Measurements from ENCODE around the gene ACP6. TPM values are rescaled to one million over a fixed set of nuclear protein-coding genes. Genes with fewer than 3 reads are reported as not detected.

ACP6 gene
- polyA plus RNA-seq, 1 experiment = 14.8 TPM

GRCh38 chr1:147651466-147651865 lies 18.9 kb downstream of the ACP6 start:
- Histone ChIP-seq H3K4me3 (ENCODE audit: low read depth, low read length) (no peak overlapping the region), H3K36me3 (ENCODE audit: control insufficient read depth, insufficient read depth, low read length) (peaks cover 5% of the 10 kb centered on the region), H3K27me3 (ENCODE audit: control insufficient read depth, insufficient read depth, low read length) (no peaks in the 10 kb centered on the region)
- TF ChIP-seq CTCF (IDR thresholded peaks at IDR 0.05; ENCODE audit: insufficient read depth, low read depth, low read length) = no peak
- DNase-seq (ENCODE audit: low read depth) = no peak
- ChIA-PET CTCF (interaction anchor here (2.8 kb wide), 1 partner anchor 11 kb away, joined by 13 read pairs; no protein-coding TSS in a partner anchor), POLR2A (no interaction called here)

- Histone ChIP-seq H3K27me3 (ENCODE audit: control insufficient read depth, insufficient read depth, low read length) (no peaks in the 10 kb centered on the region), H3K36me3 (ENCODE audit: control insufficient read depth, insufficient read depth, low read length) (peaks cover 5% of the 10 kb centered on the region), H3K4me3 (ENCODE audit: low read depth, low read length) (no peak overlapping the region)
- TF ChIP-seq CTCF (IDR thresholded peaks at IDR 0.05; ENCODE audit: insufficient read depth, low read depth, low read length) = no peak
- ChIA-PET POLR2A (no interaction called here), CTCF (interaction anchor here (0.6 to 2.8 kb wide), 2 partner anchors 8 to 17 kb away, joined by 3 to 13 read pairs; no protein-coding TSS in a partner anchor)
- DNase-seq (ENCODE audit: low read depth) = no peak
Observed at GRCh38 chr1:147648933-147649332, 21.4 kb downstream of the ACP6 start.

- POLR2A ChIA-PET = no interaction called here
- H3K4me3 ChIP-seq (ENCODE audit: low read depth, low read length) = no peak overlapping the region
- no peak for TF ChIP-seq CTCF (IDR thresholded peaks at IDR 0.05; ENCODE audit: insufficient read depth, low read depth, low read length)
- DNase-seq (ENCODE audit: low read depth) = no peak
- CTCF ChIA-PET = interaction anchor here (1.7 kb wide), 1 partner anchor 26 kb away, joined by 3 read pairs; no protein-coding TSS in a partner anchor
- no peaks in the 10 kb centered on the region for H3K27me3 ChIP-seq (ENCODE audit: control insufficient read depth, insufficient read depth, low read length)
- H3K36me3 ChIP-seq (ENCODE audit: control insufficient read depth, insufficient read depth, low read length) = peaks cover 5% of the 10 kb centered on the region
Observed at GRCh38 chr1:147647796-147648633, 22.3 kb downstream of the ACP6 start.

GRCh38 chr1:147643974-147644373 lies 26.4 kb downstream of the ACP6 start:
- no peak for DNase-seq (ENCODE audit: low read depth)
- TF ChIP-seq CTCF (IDR thresholded peaks at IDR 0.05; ENCODE audit: insufficient read depth, low read depth, low read length) = no peak
- CTCF ChIA-PET = interaction anchor here (0.5 to 3.8 kb wide), 5 partner anchors 49 to 249 kb away, joined by 3 to 28 read pairs (median 4); no protein-coding TSS in a partner anchor
- H3K4me3 ChIP-seq (ENCODE audit: low read depth, low read length) = no peak overlapping the region
- H3K36me3 ChIP-seq (ENCODE audit: control insufficient read depth, insufficient read depth, low read length) = no peaks in the 10 kb centered on the region; the same call in 1 of the 2 replicates
- POLR2A ChIA-PET = no interaction called here
- H3K27me3 ChIP-seq (ENCODE audit: control insufficient read depth, insufficient read depth, low read length) = no peaks in the 10 kb centered on the region

Measured in BJ (cell line).